Measurements from ENCODE around the gene MANSC4.

Gene MANSC4

DNA sequence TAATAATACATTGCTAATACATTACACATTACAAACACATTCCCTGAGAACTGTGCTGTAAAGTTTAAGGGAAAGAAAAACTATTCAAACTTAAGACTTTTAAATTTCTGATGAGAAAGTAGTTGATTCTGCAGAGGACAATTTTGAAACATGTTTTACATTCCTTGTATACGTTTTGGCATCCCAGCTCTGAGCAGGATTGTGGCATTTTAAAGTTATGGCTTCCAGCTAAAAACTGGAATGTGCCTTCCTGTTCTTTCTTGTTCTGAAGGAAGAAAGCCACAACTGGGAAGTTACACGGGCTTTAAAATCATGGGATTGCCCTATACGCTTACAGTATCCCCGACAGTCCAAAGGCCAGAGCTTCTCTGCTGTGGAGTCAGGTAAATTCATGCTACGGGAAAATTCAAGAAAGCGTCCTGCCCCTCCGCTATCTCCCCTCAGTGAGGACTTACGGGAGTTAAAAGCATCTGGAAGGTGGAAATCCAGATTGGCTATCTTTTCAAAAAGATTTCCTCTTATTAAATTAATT is 10.8 kb downstream of the MANSC4 start:
- Histone ChIP-seq H3K23ac (ENCODE audit: low read depth, low read length, poor library complexity) (no peak overlapping the region), H4K91ac (ENCODE audit: low read depth, low read length, poor library complexity) (no peak overlapping the region), H3K14ac (ENCODE audit: low read length) (no peak overlapping the region), H3K27me3 (ENCODE audit: control insufficient read depth in 3 of 3, insufficient read depth in 3 of 3, low read depth in 1 of 3, low read length in 3 of 3) (no peaks in the 10 kb centered on the region), H3K79me1 (ENCODE audit: low read depth, low read length) (no peaks in the 10 kb centered on the region), H3K4me2 (ENCODE audit: insufficient read depth, low read length, poor library complexity, severe bottlenecking) (no peak overlapping the region), H2BK5ac (ENCODE audit: low read length) (no peak overlapping the region), H2AFZ (ENCODE audit: low read length) (no peak overlapping the region), H3K4me1 (ENCODE audit: control insufficient read depth in 2 of 2, insufficient read depth in 1 of 2, low read depth in 1 of 2, low read length in 2 of 2) (no peaks in the 10 kb centered on the region), H3K9ac (ENCODE audit: low read depth, low read length, poor library complexity) (no peak overlapping the region), H2BK15ac (ENCODE audit: low read length) (no peak overlapping the region), H4K8ac (ENCODE audit: low read depth, low read length) (no peak overlapping the region), H2AK5ac (ENCODE audit: low read depth, low read length) (no peak overlapping the region), H2BK120ac (ENCODE audit: low read depth, low read length) (no peak overlapping the region), H3K9me3 (replicated peaks in 1 of 2; ENCODE audit: control insufficient read depth in 2 of 2, insufficient read depth in 1 of 2, low read depth in 1 of 2, low read length in 2 of 2) (no peaks in the 10 kb centered on the region), H2BK12ac (ENCODE audit: low read length) (no peak overlapping the region), H3K27ac (replicated peaks; ENCODE audit: low read length) (no peak overlapping the region), H3K18ac (ENCODE audit: low read length) (no peak overlapping the region), H3K36me3 (replicated peaks in 1 of 2; ENCODE audit: control insufficient read depth in 2 of 2, insufficient read depth in 2 of 2, low read length in 2 of 2) (no peaks in the 10 kb centered on the region), H3K4ac (ENCODE audit: low read length) (no peak overlapping the region), H3K4me3 (ENCODE audit: low read length in 2 of 2) (no peak overlapping the region)
- DNase-seq (ENCODE audit: low spot score): no peak
- WGBS, 2 donors (ENCODE audit: extremely low coverage in 2 of 2, insufficient read length in 2 of 2, insufficient replicate concordance in 1 of 2): no CpG with 5 or more reads among the region's 8 CpGs

DNA sequence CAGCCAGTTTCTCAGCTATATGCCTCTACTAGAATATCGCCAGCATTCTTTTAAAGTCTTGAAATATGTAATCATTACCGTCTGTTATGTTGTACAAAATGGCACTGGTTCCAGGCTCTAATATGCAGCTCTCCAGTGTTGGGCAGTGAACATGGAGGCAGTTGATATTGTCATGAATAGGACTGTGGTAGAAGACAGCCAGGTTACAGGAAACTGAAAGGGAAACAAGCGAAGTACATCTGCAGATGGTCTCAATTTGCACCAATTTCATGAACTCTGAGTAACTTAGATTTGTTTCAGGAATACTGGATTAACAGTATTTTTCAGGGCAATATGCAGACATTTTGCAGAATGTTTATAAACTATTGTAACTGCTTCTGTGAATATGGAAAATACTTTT is 13.4 kb downstream of the MANSC4 start:
- Histone ChIP-seq H3K27me3 (ENCODE audit: control insufficient read depth in 3 of 3, insufficient read depth in 3 of 3, low read depth in 1 of 3, low read length in 3 of 3) (no peaks in the 10 kb centered on the region), H2BK5ac (ENCODE audit: low read length) (no peak overlapping the region), H2BK12ac (ENCODE audit: low read length) (no peak overlapping the region), H4K8ac (ENCODE audit: low read depth, low read length) (no peak overlapping the region), H3K9ac (ENCODE audit: low read depth, low read length, poor library complexity) (no peak overlapping the region), H3K14ac (ENCODE audit: low read length) (no peak overlapping the region), H4K91ac (ENCODE audit: low read depth, low read length, poor library complexity) (no peak overlapping the region), H3K4me3 (ENCODE audit: low read length in 2 of 2) (no peak overlapping the region), H3K4me2 (ENCODE audit: insufficient read depth, low read length, poor library complexity, severe bottlenecking) (no peak overlapping the region), H3K4me1 (ENCODE audit: control insufficient read depth in 2 of 2, insufficient read depth in 1 of 2, low read depth in 1 of 2, low read length in 2 of 2) (no peaks in the 10 kb centered on the region), H2AK5ac (ENCODE audit: low read depth, low read length) (no peak overlapping the region), H3K36me3 (replicated peaks in 1 of 2; ENCODE audit: control insufficient read depth in 2 of 2, insufficient read depth in 2 of 2, low read length in 2 of 2) (no peaks in the 10 kb centered on the region), H2BK15ac (ENCODE audit: low read length) (no peak overlapping the region), H3K79me1 (ENCODE audit: low read depth, low read length) (no peaks in the 10 kb centered on the region), H3K23ac (ENCODE audit: low read depth, low read length, poor library complexity) (no peak overlapping the region), H3K9me3 (replicated peaks in 1 of 2; ENCODE audit: control insufficient read depth in 2 of 2, insufficient read depth in 1 of 2, low read depth in 1 of 2, low read length in 2 of 2) (no peaks in the 10 kb centered on the region), H2AFZ (ENCODE audit: low read length) (no peak overlapping the region), H2BK120ac (ENCODE audit: low read depth, low read length) (no peak overlapping the region), H3K27ac (replicated peaks; ENCODE audit: low read length) (no peak overlapping the region), H3K4ac (ENCODE audit: low read length) (no peak overlapping the region), H3K18ac (ENCODE audit: low read length) (no peak overlapping the region)
- DNase-seq (ENCODE audit: low spot score): no peak
- no CpG with 5 or more reads among the region's 3 CpGs for WGBS, 2 donors (ENCODE audit: extremely low coverage in 2 of 2, insufficient read length in 2 of 2, insufficient replicate concordance in 1 of 2)

DNA sequence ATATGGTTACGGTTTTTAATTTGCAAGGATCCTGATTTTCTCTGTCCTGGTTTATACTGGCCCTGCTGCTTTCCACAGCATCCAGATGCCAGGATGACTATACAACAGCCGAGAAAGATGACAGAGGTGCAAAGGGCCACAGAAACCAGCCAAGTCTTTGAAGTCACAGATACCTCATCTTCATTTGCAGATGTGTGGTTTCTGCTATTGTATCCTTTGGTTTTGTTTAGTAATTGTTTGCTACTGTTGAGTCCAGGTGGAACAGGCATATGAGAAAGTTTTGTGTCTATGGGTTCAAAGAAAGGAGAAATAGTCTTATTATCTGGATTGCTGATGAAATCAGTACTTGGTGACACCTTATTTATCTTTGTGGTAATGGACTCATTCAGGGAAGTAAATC is 17.3 kb downstream of the MANSC4 start:
- DNase-seq (ENCODE audit: low spot score): no peak
- no peaks in the 10 kb centered on the region for H3K9me3 ChIP-seq (replicated peaks in 1 of 2; ENCODE audit: control insufficient read depth in 2 of 2, insufficient read depth in 1 of 2, low read depth in 1 of 2, low read length in 2 of 2)
- no peaks in the 10 kb centered on the region for H3K4me1 ChIP-seq (ENCODE audit: control insufficient read depth in 2 of 2, insufficient read depth in 1 of 2, low read depth in 1 of 2, low read length in 2 of 2)
- no peak overlapping the region for H3K23ac ChIP-seq (ENCODE audit: low read depth, low read length, poor library complexity)
- no peaks in the 10 kb centered on the region for H3K36me3 ChIP-seq (replicated peaks in 1 of 2; ENCODE audit: control insufficient read depth in 2 of 2, insufficient read depth in 2 of 2, low read length in 2 of 2)
- no peak overlapping the region for H3K14ac ChIP-seq (ENCODE audit: low read length)
- H3K18ac ChIP-seq (ENCODE audit: low read length): no peak overlapping the region
- no peak overlapping the region for H3K27ac ChIP-seq (replicated peaks; ENCODE audit: low read length)
- H3K9ac ChIP-seq (ENCODE audit: low read depth, low read length, poor library complexity): no peak overlapping the region
- H4K8ac ChIP-seq (ENCODE audit: low read depth, low read length): no peak overlapping the region
- H2BK5ac ChIP-seq (ENCODE audit: low read length): no peak overlapping the region
- H3K4me3 ChIP-seq (ENCODE audit: low read length in 2 of 2): no peak overlapping the region
- WGBS, 2 donors (ENCODE audit: extremely low coverage in 2 of 2, insufficient read length in 2 of 2, insufficient replicate concordance in 1 of 2): no CpG with 5 or more reads among the region's 2 CpGs
- H3K27me3 ChIP-seq (ENCODE audit: control insufficient read depth in 3 of 3, insufficient read depth in 3 of 3, low read depth in 1 of 3, low read length in 3 of 3): no peaks in the 10 kb centered on the region
- H2AK5ac ChIP-seq (ENCODE audit: low read depth, low read length): no peak overlapping the region
- no peak overlapping the region for H4K91ac ChIP-seq (ENCODE audit: low read depth, low read length, poor library complexity)
- no peak overlapping the region for H2BK12ac ChIP-seq (ENCODE audit: low read length)
- H2BK120ac ChIP-seq (ENCODE audit: low read depth, low read length): no peak overlapping the region
- no peak overlapping the region for H2AFZ ChIP-seq (ENCODE audit: low read length)
- H2BK15ac ChIP-seq (ENCODE audit: low read length): no peak overlapping the region
- no peak overlapping the region for H3K4ac ChIP-seq (ENCODE audit: low read length)
- H3K79me1 ChIP-seq (ENCODE audit: low read depth, low read length): no peaks in the 10 kb centered on the region
- H3K4me2 ChIP-seq (ENCODE audit: insufficient read depth, low read length, poor library complexity, severe bottlenecking): no peak overlapping the region

DNA sequence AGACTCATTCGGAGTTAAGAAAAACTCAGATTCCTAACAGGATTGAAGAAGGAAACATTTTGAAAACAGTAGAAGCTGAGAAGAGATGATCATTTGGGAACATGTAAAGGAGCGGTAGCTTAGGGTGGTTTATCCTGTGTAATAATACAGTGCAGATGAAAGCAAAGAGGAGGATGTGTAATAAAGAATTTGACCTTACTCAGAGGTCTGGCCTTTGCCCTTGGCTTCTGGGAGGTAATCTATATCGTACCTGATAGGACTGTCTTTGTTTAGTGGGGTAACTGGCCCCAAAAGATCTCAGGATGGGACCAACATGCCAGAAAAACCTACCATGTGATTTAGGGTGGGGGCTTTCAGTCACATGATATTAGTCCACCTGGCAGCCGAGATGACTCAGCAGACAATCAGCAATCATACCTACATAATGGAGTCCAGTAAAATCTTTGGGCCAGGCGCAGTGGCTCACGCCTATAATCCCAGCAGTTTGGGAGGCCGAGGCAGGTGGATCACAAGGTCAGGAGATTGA is 23.3 kb downstream of the MANSC4 start:
- H3K27ac ChIP-seq (replicated peaks; ENCODE audit: low read length): no peak overlapping the region
- H2BK5ac ChIP-seq (ENCODE audit: low read length): no peak overlapping the region
- no peak overlapping the region for H3K14ac ChIP-seq (ENCODE audit: low read length)
- H3K4me2 ChIP-seq (ENCODE audit: insufficient read depth, low read length, poor library complexity, severe bottlenecking): no peak overlapping the region
- peaks cover 2 to 32% of the 10 kb centered on the region in 2 donors for H3K36me3 ChIP-seq (replicated peaks in 1 of 2; ENCODE audit: control insufficient read depth in 2 of 2, insufficient read depth in 2 of 2, low read length in 2 of 2)
- H3K9ac ChIP-seq (ENCODE audit: low read depth, low read length, poor library complexity): no peak overlapping the region
- no peak overlapping the region for H3K4me3 ChIP-seq (ENCODE audit: low read length in 2 of 2)
- no peak overlapping the region for H2BK12ac ChIP-seq (ENCODE audit: low read length)
- H3K4ac ChIP-seq (ENCODE audit: low read length): no peak overlapping the region
- no peaks in the 10 kb centered on the region for H3K79me1 ChIP-seq (ENCODE audit: low read depth, low read length)
- no peak overlapping the region for H2AK5ac ChIP-seq (ENCODE audit: low read depth, low read length)
- WGBS, 2 donors (ENCODE audit: extremely low coverage in 2 of 2, insufficient read length in 2 of 2, insufficient replicate concordance in 1 of 2): no CpG with 5 or more reads among the region's 7 CpGs
- H2AFZ ChIP-seq (ENCODE audit: low read length): no peak overlapping the region
- no peak overlapping the region for H2BK15ac ChIP-seq (ENCODE audit: low read length)
- DNase-seq (ENCODE audit: low spot score): no peak
- peaks cover 0 to 2% of the 10 kb centered on the region in 2 donors for H3K4me1 ChIP-seq (ENCODE audit: control insufficient read depth in 2 of 2, insufficient read depth in 1 of 2, low read depth in 1 of 2, low read length in 2 of 2)
- H3K9me3 ChIP-seq (replicated peaks in 1 of 2; ENCODE audit: control insufficient read depth in 2 of 2, insufficient read depth in 1 of 2, low read depth in 1 of 2, low read length in 2 of 2): peaks cover 0 to under 1% of the 10 kb centered on the region in 2 donors
- H3K18ac ChIP-seq (ENCODE audit: low read length): no peak overlapping the region
- H3K27me3 ChIP-seq (ENCODE audit: control insufficient read depth in 3 of 3, insufficient read depth in 3 of 3, low read depth in 1 of 3, low read length in 3 of 3): no peaks in the 10 kb centered on the region
- no peak overlapping the region for H3K23ac ChIP-seq (ENCODE audit: low read depth, low read length, poor library complexity)
- no peak overlapping the region for H4K8ac ChIP-seq (ENCODE audit: low read depth, low read length)
- no peak overlapping the region for H4K91ac ChIP-seq (ENCODE audit: low read depth, low read length, poor library complexity)
- no peak overlapping the region for H2BK120ac ChIP-seq (ENCODE audit: low read depth, low read length)
